Measurements from ENCODE around the gene DROSHA.

The DROSHA gene

GRCh38 chr5:31530541-31531265 lies 1.2 kb downstream of the DROSHA start:
- DNase-seq (ENCODE audit: low spot score), result no peak

GRCh38 chr5:31523041-31523440 lies 8.9 kb downstream of the DROSHA start:
- DNase-seq (ENCODE audit: low spot score), result no peak

GRCh38 chr5:31516802-31517201 lies 15.1 kb downstream of the DROSHA start:
- DNase-seq (ENCODE audit: low spot score), result no peak

GRCh38 chr5:31511305-31511704 lies 20.6 kb downstream of the DROSHA start:
- DNase-seq (ENCODE audit: low spot score), result no peak

GRCh38 chr5:31504529-31504928 lies 27.4 kb downstream of the DROSHA start:
- no peak for DNase-seq (ENCODE audit: low spot score)

- DNase-seq (ENCODE audit: low spot score), result no peak
These were observed 29.4 kb downstream of the DROSHA start for GRCh38 chr5:31502506-31502905.

- DNase-seq (ENCODE audit: low spot score), result no peak
These were observed 31.6 kb downstream of the DROSHA start for GRCh38 chr5:31500256-31500655.

- DNase-seq (ENCODE audit: low spot score), result no peak
These were observed 35.0 kb downstream of the DROSHA start for GRCh38 chr5:31496891-31497290.

GRCh38 chr5:31496301-31496700 lies 35.6 kb downstream of the DROSHA start:
- no peak for DNase-seq (ENCODE audit: low spot score)

- DNase-seq (ENCODE audit: low spot score), result no peak
These were observed 36.6 kb downstream of the DROSHA start for GRCh38 chr5:31495336-31495735.

GRCh38 chr5:31492869-31493268 lies 39.0 kb downstream of the DROSHA start:
- DNase-seq (ENCODE audit: low spot score), result no peak

GRCh38 chr5:31487506-31487905 lies 44.4 kb downstream of the DROSHA start:
- no peak for DNase-seq (ENCODE audit: low spot score)

- no peak for DNase-seq (ENCODE audit: low spot score)
These were observed 45.5 kb downstream of the DROSHA start for GRCh38 chr5:31486441-31486840.

- DNase-seq (ENCODE audit: low spot score), result no peak
These were observed 46.3 kb downstream of the DROSHA start for GRCh38 chr5:31485376-31486207.

GRCh38 chr5:31481531-31482165 lies 50.2 kb downstream of the DROSHA start:
- DNase-seq (ENCODE audit: low spot score), result peak; percentile 40

- no peak for DNase-seq (ENCODE audit: low spot score)
These were observed 52.2 kb downstream of the DROSHA start for GRCh38 chr5:31479706-31480105.

- no peak for DNase-seq (ENCODE audit: low spot score)
These were observed 53.0 kb downstream of the DROSHA start for GRCh38 chr5:31478901-31479300.

GRCh38 chr5:31477971-31478370 lies 53.9 kb downstream of the DROSHA start:
- no peak for DNase-seq (ENCODE audit: low spot score)

GRCh38 chr5:31477516-31477915 lies 54.4 kb downstream of the DROSHA start:
- no peak for DNase-seq (ENCODE audit: low spot score)

GRCh38 chr5:31476738-31477141 lies 55.2 kb downstream of the DROSHA start:
- DNase-seq (ENCODE audit: low spot score), result no peak

- no peak for DNase-seq (ENCODE audit: low spot score)
These were observed 60.0 kb downstream of the DROSHA start for GRCh38 chr5:31471916-31472315.

- DNase-seq (ENCODE audit: low spot score), result no peak
These were observed 60.9 kb downstream of the DROSHA start for GRCh38 chr5:31471040-31471439.

GRCh38 chr5:31470608-31471007 lies 61.3 kb downstream of the DROSHA start:
- DNase-seq (ENCODE audit: low spot score), result peak; percentile 45

All from hepatic stellate cell (primary cell).